Middle frontal gyrus (tissue), 1 donor: ENCODE results near the gene ERI3.

Experiments used
- DNase-seq: peaks from one replicate; pipeline ENCODE4 v3.0.0-alpha.2; 2015; ENCODE audit warnings: low spot score; ENCODE audit errors: extremely low spot score

Gene ERI3, protein sequence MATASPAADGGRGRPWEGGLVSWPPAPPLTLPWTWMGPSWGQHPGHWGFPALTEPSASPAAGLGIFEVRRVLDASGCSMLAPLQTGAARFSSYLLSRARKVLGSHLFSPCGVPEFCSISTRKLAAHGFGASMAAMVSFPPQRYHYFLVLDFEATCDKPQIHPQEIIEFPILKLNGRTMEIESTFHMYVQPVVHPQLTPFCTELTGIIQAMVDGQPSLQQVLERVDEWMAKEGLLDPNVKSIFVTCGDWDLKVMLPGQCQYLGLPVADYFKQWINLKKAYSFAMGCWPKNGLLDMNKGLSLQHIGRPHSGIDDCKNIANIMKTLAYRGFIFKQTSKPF

DNA sequence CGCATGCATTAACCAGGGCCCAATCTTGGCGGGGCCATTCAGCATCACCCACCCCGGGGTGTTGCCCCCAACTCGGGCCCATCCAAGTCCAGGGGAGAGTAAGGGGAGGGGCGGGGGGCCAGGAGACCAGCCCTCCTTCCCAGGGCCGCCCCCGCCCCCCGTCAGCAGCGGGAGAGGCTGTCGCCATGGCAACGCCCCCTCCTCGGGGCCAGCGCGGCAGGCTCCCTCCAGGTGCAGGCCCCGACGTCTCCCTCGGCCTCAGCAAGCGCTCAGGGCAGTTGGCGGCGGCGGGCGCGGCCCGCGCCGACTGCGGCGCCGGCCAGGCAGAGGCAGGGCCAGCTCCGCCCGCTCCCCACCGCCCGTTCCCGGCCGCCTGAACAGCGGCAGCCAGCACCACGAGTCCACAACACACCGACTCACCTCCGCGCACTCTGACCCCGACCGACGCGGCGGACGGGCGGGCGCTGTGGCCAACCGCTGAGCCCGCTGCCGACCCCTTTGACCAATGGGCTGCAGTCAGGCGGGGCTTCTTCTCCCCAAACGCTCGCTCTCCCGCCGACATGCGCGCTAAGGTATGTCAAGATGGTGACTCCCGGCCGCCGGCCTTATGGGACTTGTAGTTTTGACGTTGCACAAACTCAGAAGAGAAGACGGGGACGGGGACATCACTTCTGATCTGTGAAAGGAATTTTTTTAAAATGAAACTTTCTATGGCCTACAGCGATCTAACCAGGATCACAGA is at the start of gene ERI3:
Gene ERI3 (minus strand): TSS at position 418 of the 742 bp plus-strand sequence. CDS start 231 bp downstream, at position 187.
- DNase-seq: peak; percentile 98

DNA sequence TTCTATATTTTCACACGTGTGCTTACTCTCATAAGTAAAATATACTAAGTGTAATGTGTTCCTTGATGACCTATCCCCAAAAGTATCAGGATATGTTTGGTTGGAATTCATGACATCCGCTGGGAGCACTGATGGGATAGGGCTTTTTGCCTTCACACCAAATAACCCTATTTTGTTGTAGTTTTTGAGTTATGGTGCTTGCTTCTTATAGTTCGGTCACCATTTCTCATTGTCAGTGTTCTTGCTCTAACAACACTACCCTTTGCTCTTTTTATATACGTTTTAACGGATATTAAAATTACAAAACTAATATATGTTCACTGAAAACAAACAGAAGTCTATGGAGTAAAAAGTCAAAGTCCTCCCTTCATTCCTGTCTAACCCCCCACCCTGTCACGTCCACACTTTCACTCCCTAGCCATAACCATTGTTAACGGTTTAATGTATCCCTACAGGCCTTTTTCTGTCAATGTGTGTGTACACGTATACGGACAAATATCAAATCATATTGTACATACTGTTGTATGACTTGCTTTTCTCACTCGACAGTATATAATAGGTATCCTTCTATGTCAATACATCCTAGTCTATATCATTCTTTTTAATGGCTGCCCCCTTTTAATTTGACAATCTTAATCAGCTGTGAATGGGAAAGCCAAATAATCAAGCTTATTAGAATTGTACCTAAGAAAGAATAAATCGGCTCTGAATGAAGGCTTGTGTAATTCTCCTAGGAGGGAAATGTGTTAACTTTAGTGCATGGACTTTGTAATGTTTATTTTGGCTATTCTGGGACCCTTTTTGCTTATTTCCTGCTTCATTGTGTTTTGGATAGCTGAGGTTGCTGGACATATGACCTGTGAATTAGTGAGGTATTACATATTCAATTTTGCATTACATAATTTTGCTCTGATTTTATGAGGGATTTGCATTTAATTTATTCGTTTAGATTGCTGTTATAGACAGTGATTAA is 46.5 kb upstream of the ERI3 start:
- DNase-seq: no peak

DNA sequence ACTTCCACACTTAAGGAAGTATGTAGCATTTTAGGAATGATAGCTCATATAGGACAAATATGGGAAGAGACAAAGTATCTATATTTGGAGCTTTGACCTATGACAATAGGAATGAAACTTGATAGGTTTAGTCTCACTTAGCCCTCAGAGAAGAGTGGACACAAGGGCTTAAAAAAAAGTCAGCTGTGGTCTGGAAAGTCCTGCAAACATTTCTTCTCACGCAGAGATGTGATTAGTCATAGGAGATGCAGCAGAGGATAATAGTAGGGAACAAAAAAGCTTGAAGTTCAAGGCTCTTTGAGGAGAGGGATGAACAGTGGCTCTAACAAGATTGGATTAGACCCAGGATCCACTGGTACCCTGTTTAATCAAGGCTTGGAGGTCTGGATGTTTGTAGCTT is 35.2 kb upstream of the ERI3 start:
- no peak for DNase-seq

DNA sequence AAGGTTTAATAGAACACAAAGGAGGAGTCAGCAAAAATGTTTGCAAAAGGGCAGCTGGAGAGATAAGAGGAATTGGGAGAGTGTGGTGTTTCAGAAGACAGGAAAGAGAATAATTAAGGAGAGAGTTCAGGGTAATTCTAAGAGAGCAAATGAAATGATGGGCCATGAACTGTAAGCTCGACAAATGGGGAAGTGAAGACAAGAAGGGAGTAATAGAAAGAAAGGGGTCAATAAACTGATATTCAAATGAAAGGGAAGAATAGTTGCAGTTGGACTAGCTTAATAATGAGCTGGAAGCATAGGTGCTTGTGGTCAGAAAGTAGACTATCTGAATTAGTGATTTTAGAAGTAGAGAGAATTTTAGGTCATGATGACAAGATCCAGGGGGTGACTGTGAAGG is 34.4 kb upstream of the ERI3 start:
- no peak for DNase-seq

DNA sequence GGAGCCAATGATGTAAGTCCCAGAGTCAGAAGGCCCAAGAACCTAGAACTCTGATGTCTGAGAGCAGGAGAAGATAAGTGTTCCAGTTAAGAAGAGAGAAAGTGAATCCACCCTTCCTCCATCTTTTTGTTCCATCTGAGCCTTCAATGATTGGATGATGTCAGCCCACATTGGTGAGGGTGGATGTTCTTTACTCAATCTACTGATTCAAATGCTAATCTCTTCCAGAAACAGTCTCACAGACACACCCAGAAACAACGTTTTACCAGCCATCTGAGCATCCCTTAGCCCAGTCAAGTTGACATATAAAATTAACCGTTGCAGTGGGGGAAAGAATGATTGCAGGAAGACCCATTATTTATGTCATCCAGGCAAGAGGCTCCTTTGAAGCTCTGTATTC is 33.5 kb upstream of the ERI3 start:
- DNase-seq: no peak

DNA sequence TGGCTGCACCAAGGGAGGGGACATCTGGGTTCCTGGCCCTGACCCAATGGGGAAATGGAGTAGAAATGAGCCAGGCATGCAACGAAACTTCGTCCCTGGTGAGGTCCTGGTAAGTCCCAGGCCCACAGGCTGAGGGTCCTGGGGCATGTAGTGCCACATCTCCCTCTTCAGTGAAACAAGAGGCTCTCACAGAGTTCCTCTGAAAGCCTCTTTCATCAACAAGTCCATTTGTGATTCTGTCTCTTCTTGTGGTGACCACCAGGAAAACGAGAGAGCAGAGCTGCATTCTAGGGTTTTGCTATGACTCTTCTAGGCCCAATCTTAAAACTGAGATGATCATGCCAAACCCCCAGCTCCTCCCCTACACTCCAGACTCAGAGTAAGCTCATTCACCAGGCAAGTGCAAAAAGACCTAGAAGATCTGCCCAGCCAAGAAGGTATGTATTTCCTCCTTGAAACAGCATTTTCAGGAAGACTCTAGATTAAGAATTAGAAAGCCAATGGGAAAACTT is 25.7 kb upstream of the ERI3 start:
- no peak for DNase-seq

DNA sequence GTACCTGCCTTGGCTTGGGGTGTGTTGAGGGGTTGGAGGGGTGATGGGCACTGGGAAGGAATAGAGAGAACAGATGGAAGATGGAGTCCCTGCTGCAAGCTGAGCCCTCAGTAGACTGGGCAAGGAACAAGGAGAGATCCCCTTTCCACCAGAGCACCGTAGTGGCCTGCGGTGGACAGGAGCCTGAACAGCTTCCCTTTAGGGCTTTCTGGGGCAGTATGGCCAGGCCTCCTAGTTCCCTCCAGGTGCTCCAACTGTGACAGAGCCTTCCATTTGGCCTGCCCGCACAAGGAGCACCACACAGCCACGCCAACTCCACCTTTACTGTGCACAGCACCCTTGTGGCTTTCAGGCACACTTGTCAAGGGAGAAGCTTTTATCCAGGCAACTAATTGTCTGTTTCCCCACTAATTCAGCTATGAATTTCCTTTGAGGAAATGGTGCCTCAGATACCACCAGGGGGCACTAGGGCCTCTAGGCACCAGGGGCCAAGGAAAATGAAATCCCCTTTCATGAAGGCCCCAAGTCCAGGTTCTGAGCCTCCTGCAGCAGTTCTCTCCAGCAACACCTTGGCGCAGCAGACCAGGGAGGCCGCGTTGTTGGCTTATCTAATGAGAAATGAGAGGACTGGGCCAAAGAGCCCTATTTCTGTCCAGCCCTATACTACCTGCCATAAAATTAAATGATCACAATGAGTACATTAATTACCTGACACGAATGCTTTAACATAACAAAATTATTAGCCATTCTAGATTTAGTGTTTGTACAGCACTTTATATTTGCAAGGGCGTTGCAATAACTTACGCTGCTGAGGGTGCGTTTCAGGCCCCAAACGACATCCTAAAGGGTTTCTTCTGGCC is 23.1 kb upstream of the ERI3 start:
- peak; percentile 24 for DNase-seq

DNA sequence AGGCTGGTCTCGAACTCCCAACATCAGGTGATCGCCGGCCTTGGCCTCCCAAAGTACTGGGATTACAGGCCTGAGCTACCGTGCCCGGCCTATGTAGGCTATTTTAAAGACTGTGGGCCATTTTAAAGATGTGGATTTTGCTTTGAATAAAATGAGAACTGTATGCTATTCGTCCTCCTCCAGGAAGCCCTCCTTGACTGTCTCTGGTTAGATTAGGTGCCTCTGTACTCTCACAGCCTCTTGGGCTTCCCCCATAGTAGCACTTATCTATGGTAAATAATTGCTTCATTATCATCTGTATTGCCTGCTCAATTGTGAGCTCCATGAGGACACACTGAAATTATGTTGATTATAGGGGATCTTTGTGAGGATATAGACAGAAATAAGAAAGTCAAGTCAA is 20.5 kb upstream of the ERI3 start:
- no peak for DNase-seq

DNA sequence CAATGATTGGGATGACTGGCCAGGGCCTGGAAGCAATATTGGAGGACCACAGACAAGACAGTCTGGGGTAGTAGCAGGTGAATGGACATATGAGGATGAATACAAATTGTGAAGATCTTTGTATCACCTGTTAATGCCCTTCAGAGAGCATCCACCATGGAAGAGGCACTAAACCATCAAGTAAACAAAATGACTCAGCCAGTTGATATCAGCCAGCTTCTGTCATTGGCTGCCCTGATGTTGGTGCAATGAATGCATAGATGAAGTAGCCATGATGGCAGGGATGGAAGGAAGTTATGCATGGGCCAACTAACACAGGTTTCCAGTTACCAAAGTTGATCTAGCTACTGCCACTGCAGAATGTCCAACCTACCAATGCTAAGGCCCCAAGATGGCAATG is 16.1 kb upstream of the ERI3 start:
- DNase-seq: no peak

DNA sequence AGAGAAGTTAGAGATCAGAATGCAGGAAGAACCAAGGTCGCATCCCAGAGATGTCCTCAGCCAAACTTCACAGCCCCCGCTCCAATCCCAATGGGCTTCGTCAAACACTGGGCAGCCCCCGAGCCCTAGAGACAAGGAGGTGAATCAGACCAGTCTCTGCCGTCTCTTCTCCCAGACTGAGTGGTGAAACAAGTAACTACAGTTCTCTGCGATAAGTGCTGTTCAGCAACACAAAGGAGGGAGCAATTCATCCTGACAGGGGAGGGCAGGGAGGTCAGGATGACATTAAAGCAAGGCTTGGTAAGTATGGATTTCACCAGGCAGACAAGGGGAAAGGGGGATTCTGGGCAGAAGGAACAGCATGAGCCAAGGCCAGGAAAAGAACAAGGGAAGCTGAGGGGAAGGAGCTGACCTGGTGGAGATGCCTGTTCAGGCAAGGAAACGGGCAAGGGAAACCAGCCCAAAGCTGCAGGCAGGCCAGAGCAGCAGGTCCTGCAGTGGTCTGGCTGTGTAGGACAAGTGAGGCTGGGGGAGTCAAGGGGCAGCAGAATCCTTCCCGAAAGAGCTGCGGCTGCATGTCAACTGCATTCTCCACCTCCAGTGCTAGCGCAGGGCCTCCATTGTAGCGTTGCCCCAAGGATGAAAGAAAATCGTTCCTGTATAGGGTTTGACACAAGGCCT is 13.6 kb upstream of the ERI3 start:
- no peak for DNase-seq

DNA sequence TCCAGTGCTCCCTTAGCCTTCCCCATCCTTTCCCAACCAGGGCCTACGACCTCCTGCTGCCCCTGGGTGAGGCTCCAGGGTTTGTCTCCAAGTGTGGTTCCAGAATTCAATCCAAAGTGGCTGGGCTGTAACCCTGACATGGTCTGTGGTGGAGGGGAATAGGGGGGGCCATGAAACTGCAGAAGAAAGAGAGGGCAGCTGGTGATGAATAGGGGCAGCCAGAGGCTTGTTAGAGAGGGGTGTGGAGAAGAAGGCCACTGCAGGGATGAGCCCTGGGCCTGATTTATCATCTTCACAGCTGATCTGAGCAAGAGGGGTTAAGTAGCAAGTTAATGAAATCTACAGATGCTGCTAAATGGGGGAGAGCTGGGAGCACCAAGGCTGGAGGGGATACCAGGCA is 12.9 kb upstream of the ERI3 start:
- DNase-seq: no peak

DNA sequence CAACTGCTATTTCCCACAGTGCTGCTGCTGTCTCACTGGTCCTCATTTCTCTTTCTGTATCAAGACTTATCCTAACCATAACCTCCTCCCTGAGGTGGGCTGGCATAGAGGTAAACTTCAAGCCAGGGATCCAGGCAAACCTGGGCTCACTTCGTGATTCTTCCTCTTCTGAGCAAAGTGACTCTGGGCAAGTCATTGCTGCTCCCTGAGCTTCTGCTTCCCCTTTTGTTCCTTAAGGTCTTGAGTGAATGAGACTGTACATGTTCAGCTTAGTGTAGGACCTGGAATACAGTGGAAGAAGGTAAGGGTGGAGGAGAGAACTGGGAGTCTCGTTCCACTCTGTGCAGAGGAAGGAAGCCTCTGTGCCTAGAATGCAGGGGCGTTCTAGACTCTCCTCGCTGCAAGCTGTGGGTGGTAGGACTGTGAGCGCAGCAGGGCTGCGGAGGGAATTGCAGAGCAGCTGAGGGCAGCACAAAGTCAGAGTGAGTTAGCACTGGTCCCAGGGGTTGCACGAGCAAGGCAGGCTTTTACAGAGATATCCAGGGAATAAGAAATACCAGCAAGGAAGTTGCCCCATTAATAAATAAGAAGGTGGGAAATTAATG is 11.4 kb upstream of the ERI3 start:
- no peak for DNase-seq

DNA sequence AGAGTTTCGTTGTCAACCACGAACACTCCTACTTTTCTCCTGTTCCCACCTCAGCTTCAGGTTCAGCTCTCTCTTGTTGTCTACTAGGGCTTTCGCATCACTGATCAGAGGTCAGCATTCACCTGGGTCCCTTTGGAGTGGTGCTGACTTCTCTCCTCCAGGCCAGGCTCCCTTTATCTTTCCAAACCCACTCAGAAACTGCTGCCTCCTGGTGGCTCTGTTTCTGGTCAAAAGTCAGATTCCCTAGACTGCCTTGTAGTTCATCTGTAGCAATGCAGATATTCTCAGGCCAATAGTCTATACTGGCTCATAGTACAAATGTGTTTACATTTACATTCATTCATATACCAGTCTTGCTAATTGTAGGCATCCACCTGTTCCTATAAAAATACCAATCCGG is 6.4 kb upstream of the ERI3 start:
- no peak for DNase-seq

DNA sequence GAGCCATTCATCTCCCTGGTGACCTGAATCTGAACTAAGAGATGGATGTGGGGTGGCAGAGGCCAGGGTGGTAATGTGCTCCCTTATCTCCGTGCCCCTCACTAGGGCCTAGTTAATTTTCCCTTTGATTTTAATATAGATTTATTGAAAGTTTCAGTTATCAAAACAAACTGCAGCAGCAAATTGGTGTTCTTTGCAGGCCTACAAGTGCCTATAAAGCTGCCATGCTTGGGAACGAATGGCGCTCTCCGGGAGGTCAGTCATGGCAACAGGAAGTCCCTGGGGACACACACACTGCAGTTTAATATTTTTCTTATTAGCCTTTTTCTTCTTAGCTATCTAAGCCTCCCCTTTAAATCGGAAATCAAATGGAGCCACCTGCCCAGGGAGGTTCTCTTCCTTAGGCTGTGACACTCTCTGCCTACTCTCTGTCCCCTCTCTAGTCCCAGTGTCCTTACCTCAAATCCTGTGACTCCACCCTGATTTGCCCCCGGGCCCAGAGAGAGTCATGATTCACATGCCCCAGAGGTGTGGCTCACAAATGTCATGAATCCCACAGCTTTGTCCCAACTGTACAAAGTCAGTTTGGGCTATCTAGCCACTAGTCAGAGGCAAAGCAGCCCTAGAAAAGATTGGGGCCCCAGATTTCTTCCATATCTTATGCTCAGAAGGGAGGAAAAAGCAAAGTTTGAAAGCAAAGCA is 4.3 kb upstream of the ERI3 start:
- no peak for DNase-seq

DNA sequence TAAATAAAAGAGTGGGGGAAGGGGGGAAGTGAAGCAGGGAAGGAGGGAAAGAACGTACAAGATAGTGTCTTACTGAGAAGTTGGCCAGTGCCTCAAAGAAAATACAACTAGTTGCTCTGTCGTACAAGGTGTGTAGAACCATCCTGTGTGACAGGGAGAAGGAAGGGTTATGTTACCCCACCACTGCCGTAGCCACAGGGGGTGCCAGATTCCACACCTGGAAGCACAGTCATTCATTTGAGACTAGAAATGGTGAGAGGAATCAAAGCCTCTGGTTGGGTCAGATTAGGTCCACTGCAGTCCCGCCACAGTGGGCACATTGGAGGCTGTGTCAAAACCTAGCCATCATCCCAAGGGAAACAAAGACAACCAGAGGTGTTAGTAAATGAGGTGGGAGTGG is 2.7 kb upstream of the ERI3 start:
- DNase-seq: no peak

DNA sequence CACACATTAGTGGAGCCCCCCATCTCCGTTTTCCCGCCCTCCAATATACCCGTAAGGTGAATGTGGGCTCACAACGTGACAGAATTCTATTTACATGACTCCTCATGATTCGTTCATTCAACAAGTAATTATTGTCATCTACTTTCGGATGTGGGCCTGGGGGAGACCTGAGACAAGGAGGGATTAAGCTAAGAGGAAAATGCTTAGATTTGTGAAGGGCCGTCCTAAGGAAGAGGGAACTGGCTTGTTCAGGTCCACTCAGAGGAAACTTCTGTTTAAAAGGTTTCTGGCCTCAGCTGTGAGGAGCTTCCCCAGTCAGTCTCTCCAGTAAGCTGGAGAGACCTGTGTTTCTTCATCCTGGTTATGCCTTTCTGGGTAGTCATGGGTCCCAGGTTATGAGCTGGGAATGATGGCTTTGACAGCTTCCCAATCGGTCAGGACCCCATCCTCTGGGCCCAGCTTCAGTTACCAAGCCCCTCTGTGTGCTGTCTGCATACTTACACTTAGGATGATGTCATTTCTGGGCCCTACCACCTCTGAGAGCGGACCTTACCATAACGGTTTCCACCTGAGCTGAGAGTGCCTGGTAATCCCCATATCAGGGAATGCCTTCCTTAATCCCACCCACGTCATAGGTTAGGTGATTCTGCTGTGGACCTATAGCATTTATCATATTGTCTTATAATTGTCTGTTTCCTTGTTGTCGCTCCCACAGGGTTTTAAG is 687 bp upstream of the ERI3 start:
- no peak for DNase-seq

DNA sequence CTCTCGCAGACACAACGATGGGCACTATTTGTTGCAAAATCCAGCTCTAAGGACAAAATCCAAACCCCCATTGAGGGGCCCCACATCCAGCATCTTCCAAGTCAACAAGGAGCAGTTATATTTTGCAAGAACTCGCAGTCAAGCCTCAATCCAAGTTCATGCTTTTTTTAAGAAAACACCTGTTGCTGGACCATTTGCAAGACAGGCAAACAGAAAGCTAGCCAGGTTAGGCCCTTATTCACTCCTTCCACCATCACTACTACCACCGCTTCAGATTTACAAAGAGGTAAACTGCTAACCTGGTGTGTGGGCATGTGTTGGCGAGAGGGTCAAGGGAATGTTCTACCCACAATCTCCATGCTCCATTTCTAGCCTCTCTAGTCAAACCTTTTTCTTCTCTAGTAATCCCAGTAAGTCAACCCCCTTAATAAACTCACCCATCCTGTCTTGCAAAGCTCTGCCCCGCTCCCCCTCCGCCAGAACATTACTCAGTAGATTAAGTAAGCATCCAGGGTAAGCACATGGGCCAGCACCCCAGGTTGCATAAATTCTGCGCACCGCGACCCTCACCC is 703 bp downstream of the ERI3 start:
- DNase-seq: no peak

DNA sequence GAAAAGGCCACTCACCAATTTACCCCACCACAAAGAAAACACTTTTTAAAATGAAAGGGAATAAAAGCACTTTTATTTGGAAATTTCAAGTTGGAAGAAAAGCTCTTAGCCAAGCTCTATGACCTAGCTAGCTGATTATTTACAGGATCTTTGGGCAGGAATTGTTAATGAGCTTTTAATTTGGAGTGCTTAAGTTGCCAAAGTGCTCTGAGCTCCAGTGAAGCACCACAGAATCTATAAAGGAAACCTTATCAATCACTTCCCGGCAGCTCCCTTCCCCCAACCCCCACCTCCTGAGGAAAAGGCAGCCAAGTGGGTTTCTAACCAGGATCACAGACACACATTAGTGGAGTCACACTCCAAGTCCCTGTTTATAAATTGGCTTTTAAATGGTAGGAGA is 1.5 kb downstream of the ERI3 start:
- no peak for DNase-seq
